ENCODE measurements around the gene ADGRA3. TPM values are rescaled to one million over a fixed set of nuclear protein-coding genes. Genes with fewer than 3 reads are reported as not detected.

Gene ADGRA3
- total and polyA plus RNA-seq, 2 of the 13 experiments (the other 11 are each of a cell fraction or from before 2014, with no cell fraction given): 32.2 to 40.8 TPM

GRCh38 chr4:22490718-22491315, 25.0 kb downstream of the ADGRA3 start (continued):
- TF ChIP-seq ZNF710 (CRISPR knock-in tag; IDR thresholded peaks at IDR 0.05; ENCODE audit: borderline replicate concordance): 0 out of 2 replicates have a peak, but pooled peaks have one; percentile 25
- no peak for TF ChIP-seq RBM22 (optimal IDR thresholded peaks at IDR 0.05; ENCODE audit: low read length)
- peak; percentile 61; the same call in 1 of the 2 replicates for TF ChIP-seq ZNF644 (CRISPR knock-in tag; IDR thresholded peaks at IDR 0.05; ENCODE audit: low read depth)
- 0 out of 2 replicates have a peak, but pooled peaks have one; percentile 28 for TF ChIP-seq ZNF614 (CRISPR knock-in tag; IDR thresholded peaks at IDR 0.05; ENCODE audit: borderline replicate concordance)
- TF ChIP-seq ZNF414 (CRISPR knock-in tag; IDR thresholded peaks at IDR 0.05): no peak
- peak; percentile 76; the same call in 1 of the 2 replicates for TF ChIP-seq ZNF292 (CRISPR knock-in tag; IDR thresholded peaks at IDR 0.05; ENCODE audit: borderline replicate concordance, low read depth)
- TF ChIP-seq ZEB1 (IDR thresholded peaks at IDR 0.05; ENCODE audit: insufficient replicate concordance, low read depth): peak; percentile 52
- TF ChIP-seq, protein P1, sequence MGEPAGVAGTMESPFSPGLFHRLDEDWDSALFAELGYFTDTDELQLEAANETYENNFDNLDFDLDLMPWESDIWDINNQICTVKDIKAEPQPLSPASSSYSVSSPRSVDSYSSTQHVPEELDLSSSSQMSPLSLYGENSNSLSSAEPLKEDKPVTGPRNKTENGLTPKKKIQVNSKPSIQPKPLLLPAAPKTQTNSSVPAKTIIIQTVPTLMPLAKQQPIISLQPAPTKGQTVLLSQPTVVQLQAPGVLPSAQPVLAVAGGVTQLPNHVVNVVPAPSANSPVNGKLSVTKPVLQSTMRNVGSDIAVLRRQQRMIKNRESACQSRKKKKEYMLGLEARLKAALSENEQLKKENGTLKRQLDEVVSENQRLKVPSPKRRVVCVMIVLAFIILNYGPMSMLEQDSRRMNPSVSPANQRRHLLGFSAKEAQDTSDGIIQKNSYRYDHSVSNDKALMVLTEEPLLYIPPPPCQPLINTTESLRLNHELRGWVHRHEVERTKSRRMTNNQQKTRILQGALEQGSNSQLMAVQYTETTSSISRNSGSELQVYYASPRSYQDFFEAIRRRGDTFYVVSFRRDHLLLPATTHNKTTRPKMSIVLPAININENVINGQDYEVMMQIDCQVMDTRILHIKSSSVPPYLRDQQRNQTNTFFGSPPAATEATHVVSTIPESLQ (CRISPR knock-in tag; conservative IDR thresholded peaks at IDR 0.05): no peak
- TF ChIP-seq RARA (CRISPR knock-in tag; IDR thresholded peaks at IDR 0.05): peak; percentile 6; the same call in 1 of the 2 replicates
- peak; percentile 78; the same call in 1 of the 2 replicates for TF ChIP-seq TBX2 (CRISPR knock-in tag; IDR thresholded peaks at IDR 0.05; ENCODE audit: borderline replicate concordance)
- TF ChIP-seq GTF2F1 (IDR thresholded peaks at IDR 0.05; ENCODE audit: low read length): no peak
- TF ChIP-seq GLI4 (CRISPR knock-in tag; IDR thresholded peaks at IDR 0.05; ENCODE audit: borderline replicate concordance): no peak
- TF ChIP-seq FOXP1 (IDR thresholded peaks at IDR 0.05): no peak
- TF ChIP-seq FOXP1 (CRISPR knock-in tag; IDR thresholded peaks at IDR 0.05): peak; percentile 27; the same call in 1 of the 2 replicates
- TF ChIP-seq FOXP4 (CRISPR knock-in tag; IDR thresholded peaks at IDR 0.05): 0 out of 2 replicates have a peak, but pooled peaks have one; percentile 19
